ENCODE results near the gene TTYH1.

DNA sequence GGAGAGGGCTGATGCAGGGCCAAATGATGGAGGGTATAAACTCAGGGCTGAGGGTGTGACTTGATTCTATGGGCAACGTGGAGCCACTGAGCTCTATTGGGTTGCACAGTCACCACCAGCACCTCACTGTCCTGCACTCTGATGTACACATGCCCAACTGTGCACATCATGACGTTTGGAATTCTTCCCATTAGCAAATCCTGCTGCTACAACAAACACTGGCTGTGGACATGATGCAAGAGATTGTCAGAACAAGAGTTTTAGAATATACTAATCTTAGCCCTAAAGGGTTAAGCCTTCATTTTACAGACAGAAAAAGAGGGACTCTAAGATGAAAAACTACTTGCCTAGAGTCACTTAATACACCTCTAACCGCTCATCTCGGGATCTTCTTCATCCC is 2.4 kb upstream of the TTYH1 start:
- TF ChIP-seq POLR2A (IDR thresholded peaks at IDR 0.05) (no peak), EP300 (IDR thresholded peaks at IDR 0.05) (no peak)
- TF ChIP-seq, protein P1, sequence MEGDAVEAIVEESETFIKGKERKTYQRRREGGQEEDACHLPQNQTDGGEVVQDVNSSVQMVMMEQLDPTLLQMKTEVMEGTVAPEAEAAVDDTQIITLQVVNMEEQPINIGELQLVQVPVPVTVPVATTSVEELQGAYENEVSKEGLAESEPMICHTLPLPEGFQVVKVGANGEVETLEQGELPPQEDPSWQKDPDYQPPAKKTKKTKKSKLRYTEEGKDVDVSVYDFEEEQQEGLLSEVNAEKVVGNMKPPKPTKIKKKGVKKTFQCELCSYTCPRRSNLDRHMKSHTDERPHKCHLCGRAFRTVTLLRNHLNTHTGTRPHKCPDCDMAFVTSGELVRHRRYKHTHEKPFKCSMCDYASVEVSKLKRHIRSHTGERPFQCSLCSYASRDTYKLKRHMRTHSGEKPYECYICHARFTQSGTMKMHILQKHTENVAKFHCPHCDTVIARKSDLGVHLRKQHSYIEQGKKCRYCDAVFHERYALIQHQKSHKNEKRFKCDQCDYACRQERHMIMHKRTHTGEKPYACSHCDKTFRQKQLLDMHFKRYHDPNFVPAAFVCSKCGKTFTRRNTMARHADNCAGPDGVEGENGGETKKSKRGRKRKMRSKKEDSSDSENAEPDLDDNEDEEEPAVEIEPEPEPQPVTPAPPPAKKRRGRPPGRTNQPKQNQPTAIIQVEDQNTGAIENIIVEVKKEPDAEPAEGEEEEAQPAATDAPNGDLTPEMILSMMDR (IDR thresholded peaks at IDR 0.05): no peak

All from upper lobe of left lung (tissue), 4 donors.